ENCODE data around the gene CNOT3.
"Not testable (repeated sequence)": the region's sequence is repeated elsewhere in the genome, so short reads cannot be mapped to it uniquely, and the experiment has no call there.

CNOT3 gene

GRCh38 chr19:54137699-54138488 is at the start of gene CNOT3:
Gene CNOT3, plus strand, starts transcription at chr19:54137762. Its CDS starts 5,217 bp downstream, at chr19:54142979.
- no peak for DNase-seq

DNA sequence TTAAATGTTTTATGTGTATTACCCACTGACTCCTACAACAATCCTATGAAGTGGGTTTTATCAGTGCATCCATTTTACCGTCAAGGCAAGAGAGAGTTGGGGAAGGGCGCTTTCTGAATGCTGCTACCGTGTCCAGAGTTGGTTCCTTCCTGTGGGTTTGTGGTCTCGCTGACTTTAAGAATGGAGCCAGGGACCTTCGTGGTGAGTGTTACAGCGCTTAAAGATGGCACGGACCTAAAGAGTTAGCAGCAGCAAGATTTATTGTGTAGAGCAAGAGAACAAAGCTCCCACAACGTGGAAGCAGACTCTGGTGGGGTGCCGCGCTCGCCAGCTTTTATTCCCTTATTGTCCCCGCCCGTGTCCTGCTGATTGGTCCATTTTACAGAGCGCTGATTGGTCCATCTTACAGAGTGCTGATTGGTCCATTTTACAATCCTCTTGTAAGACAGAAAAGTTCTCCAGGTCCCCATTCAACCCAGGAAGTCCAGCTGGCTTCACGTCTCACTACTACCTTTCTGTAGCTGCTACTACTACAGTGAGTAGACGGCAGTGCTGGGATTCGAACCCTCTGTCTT is 43.0 kb upstream of the CNOT3 start:
- DNase-seq = no peak

- DNase-seq = no peak
These were observed 42.3 kb upstream of the CNOT3 start for GRCh38 chr19:54095136-54095858.

GRCh38 chr19:54095859-54096616 is 41.5 kb upstream of the CNOT3 start:
- not testable (repeated sequence) for DNase-seq

- no peak for DNase-seq
These were observed 40.9 kb upstream of the CNOT3 start for GRCh38 chr19:54096617-54097106.

DNA sequence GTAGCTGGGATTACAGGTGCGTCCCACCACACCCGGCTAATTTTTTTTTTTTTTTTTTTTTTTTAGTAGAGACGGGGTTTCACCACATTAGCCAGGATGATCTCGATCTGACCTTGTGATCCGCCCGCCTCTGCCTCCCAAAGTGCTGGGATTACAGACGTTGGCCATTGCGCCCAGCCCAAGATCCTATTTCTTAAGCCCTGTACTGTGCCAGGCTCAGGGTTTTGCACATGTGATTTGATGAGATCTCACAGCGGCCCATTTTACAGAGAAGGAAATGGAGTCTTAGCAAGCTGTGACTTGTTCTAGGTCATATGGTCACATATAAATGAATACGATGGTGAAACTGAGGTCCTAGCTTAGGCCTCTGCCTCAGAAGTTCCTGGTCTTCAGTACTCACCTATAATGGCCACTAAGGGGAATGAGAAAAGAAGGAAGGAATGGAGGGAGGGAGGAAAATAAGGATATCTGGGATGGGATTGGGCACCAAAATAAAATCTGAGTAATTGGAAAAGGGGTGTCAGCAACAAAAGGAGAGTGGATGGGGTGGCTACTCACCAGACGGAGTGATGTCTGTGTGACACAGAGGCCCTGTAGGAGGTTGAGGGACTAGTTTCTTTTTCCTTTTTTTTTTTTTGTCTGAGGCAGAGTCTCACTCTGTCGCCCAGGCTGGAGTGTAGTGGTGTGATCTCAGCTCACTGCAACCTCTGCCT is 38.2 kb upstream of the CNOT3 start:
- no peak for DNase-seq

DNA sequence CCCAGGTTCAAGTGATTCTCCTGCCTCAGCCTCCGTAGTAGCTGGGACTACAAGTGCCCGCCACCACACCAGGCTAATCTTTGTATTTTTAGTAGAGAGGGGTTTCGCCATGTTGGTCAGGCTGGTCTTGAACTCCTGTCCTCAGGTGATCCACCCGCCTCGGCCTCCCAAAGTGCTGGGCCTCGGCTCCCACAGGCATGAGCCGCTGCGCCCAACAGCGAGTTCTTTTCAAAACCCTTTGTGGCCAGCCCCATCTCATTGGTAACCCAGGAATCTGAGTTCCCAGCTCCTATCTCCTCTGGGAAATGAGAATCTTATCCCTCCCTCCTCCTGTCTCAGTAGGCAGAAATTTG is 37.7 kb upstream of the CNOT3 start:
- DNase-seq = not testable (repeated sequence)

- DNase-seq = no peak
These were observed 37.0 kb upstream of the CNOT3 start, which contains the start of gene OSCAR for GRCh38 chr19:54100561-54100960. Gene OSCAR, minus strand, starts transcription at chr19:54100803. Its CDS starts 11 bp downstream, at chr19:54100792.

- peak; percentile 91 for DNase-seq
These were observed 35.0 kb upstream of the CNOT3 start, which contains the start of gene NDUFA3 for GRCh38 chr19:54102421-54103169. Gene NDUFA3, plus strand, starts transcription at chr19:54102855. Its CDS starts 24 bp downstream, at chr19:54102879.

DNA sequence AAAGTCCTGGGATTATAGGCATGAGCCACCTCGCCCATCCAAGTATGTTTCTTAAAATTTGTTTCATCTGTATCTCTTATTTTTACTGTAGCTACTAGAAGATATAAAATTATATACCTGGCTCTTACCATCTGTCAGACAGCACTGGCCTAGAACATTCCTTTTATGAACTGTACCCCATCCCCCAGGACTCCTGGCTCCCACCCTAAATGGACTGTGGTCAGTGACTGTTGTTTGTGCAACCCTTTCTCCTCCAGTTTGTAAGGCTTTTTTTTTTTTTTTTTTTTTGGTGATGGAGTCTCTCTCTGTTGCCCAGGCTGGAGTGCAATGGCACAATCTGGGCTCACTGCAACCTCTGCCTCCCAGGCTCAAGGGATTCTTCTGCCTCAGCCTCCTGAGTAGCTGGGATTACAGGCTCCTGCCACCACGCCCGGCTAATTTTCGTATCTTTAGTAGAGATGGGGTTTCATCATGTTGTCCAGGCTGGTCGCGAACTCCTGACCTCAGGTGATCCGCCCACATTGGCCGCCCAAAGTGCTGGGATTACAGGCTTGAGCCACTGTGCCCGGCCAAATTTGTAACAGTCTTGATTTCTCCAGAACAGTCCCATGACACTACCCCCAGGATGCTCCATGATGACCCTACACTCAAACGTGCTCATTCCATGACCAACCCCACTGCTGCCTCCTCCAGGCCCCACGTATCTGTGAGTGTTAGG is 32.4 kb upstream of the CNOT3 start:
- no peak for DNase-seq

- no peak for DNase-seq
These were observed 31.8 kb upstream of the CNOT3 start for GRCh38 chr19:54105796-54106195.

GRCh38 chr19:54106716-54107115 is 30.8 kb upstream of the CNOT3 start:
- no peak for DNase-seq

DNA sequence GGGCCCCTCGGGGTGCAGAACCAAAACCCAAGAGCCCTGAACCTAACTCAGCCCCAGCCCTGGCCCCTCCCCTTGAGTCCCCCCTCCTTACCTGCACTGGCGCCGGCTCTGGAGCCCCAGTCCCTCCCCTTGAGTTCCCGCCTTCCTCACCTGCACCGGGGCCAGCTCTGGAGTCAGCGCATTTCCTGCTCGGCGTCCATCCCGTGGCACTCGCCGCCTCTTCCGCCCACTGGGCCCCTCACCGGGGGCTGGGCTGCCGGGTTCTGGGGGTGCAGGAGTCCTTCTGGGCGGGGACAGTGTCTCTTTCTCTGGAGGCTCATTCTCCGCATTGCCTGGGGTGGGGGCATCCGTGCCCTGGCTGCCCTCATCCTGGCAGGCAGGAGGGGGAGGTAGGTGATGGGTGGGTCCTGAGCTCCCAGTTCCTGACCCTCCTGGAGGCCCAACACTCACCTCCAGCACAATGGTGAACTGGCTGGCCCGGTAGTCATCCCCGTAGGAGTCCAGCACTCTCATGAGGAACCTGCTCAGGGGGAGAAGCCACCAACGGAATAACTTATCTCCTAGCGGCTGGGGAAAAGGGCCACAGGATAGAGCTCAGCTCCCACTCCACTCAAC is 29.6 kb upstream of the CNOT3 start:
- DNase-seq = no peak

GRCh38 chr19:54108496-54108895 is 29.1 kb upstream of the CNOT3 start:
- no peak for DNase-seq

- no peak for DNase-seq
These were observed 27.9 kb upstream of the CNOT3 start for GRCh38 chr19:54109651-54110050.

DNA sequence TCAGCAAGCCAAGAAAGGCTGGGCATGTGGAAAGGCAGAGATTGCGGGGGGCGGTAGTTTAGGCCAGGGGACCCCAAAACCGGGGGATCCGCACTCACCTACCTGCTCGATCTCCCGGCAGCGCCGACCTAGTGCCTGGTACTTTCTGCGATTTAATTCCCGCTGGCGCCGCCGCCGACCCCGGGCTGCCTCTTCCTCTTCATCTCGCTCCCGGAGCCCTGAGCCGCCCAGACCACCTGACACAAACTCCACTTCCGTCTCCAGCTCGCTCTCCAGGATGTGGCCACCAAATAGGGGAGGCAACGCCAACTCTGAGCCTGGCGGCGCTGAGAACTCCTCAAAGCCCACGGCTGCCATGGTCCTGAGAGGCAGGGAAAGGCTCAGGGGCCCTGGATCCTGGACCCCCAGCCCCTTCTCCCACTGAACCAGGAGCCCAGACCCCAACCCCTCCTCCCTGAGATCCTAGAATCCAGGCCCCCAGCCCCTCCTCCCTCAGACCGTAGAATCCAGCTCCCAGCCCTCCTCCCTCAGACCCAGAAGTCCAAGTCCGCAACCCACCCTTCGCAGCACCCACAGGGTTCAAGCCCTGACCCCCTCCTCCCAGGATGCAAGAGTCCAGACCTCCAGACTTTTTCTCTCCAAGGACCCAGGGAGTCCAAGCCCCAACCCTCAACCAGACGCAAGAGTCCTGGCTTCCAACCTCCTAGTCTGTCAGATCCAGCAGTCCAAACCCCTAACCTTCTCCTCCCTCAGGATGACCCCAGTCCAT is 23.0 kb upstream of the CNOT3 start:
- DNase-seq = no peak

- peak; percentile 94 for DNase-seq
These were observed 22.2 kb upstream of the CNOT3 start, which contains the start of the genes PRPF31 and TFPT for GRCh38 chr19:54115109-54116063. Gene PRPF31, plus strand, starts transcription at chr19:54115754. Its CDS starts 2,525 bp downstream, at chr19:54118279. Gene TFPT, minus strand, starts transcription at chr19:54115657. Its CDS starts 388 bp downstream, at chr19:54115269.

DNA sequence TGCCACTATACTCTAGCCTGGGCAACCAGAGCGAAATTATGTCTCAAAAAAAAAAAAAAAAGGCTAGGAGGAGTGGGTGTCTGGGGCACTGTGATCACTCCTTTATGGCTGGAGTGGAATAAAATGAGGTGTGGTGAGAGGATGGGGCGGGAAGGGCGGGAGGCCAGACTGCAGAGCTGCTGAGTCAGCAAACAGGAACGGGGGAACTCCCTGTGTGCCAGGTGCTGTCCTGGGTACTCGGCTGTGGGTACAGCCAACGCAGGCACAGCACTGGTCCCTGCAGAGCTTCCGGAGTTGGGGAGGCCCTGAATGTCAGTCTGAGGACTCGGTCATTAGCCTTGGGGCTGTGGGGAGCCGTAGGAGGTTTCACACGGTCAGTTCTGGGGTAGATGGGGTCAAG is 16.3 kb upstream of the CNOT3 start:
- DNase-seq = no peak

Data from NCI-H187 treated with DMSO at 0.1 percent for 48 hours (cell line).